ENCODE measurements around the gene ESYT3.
"Not testable (repeated sequence)": the region's sequence is repeated elsewhere in the genome, so short reads cannot be mapped to it uniquely, and the experiment has no call there.

ESYT3 gene

DNA sequence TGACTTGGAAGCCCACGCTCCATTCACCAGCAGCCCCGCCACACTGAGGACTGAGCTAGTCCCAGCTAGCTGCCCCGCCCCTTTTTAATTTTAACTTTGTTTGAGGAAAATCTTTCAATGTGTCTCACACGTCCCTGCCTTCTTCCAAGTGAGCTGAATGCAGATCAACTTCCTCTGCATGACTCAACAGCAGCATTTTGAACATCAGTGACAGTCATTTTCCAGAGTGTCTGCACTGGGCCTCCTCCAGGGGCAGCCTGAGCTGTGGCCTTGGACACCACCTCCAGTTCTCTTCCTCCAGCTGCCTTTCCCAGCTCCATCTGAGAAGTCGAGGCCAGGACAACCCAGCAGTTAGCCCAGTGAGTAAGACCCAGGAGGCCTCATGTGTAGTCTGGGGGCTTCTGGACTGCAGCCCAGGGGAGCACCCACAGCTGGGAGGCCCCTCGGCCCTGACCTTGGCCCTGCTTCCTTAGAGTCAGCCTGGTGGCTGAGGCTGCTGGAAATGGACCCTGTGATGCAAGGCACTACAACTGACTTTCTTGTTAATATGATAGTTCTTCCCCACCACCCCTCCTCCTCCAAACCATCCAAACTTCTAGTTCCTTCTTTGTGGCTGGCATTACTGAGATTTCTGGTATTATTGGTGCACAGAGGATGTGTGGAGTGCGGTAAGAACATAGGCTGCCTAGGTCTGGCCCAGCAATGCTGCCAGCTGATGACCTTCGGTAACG lies 21.4 kb upstream of the ESYT3 start:
- 81% methylated on average over 9 of the region's 9 CpGs for WGBS

DNA sequence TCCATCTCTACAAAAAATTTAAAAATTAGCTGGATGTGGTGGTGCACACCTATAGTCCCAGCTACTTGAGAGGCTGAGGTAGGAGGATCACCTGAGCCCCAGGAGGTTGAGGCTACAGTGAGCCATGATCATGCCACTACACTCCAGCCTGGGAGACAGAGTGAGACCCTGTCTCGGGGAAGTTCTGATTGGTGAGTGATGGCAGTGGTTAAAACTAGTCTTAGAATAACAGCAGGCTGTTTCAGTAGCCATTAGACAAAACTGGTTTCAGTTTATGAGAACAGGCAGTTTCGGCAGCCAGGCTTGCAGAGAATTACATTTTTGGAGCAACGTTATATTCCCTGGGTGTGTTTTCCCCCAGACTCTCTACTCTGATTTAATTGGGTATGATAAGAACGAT lies 18.2 kb upstream of the ESYT3 start:
- H2BK5ac ChIP-seq (ENCODE audit: low read depth, low read length, poor library complexity, severe bottlenecking); H3K79me1 ChIP-seq (replicated peaks; ENCODE audit: low read length, poor library complexity, severe bottlenecking); H2AK5ac ChIP-seq (ENCODE audit: low read length, severe bottlenecking); H3K4me1 ChIP-seq (ENCODE audit: control insufficient read depth, insufficient read depth, low read depth, low read length); H3K14ac ChIP-seq (ENCODE audit: low read length in 2 of 2); H3K9me3 ChIP-seq (ENCODE audit: control insufficient read depth, low read length); H4K91ac ChIP-seq (ENCODE audit: low read length); H3K18ac ChIP-seq (ENCODE audit: low read depth in 1 of 2, low read length in 2 of 2); H3K27ac ChIP-seq (ENCODE audit: low read length, poor library complexity, severe bottlenecking); H3K9ac ChIP-seq (ENCODE audit: low read length); H3K23ac ChIP-seq (ENCODE audit: low read length in 2 of 2); H2BK120ac ChIP-seq (ENCODE audit: low read depth, low read length); H3K4me2 ChIP-seq (ENCODE audit: low read length, poor library complexity, severe bottlenecking); H3K4ac ChIP-seq (ENCODE audit: low read depth in 1 of 2, low read length in 2 of 2); H3K36me3 ChIP-seq (ENCODE audit: control insufficient read depth in 1 of 2, insufficient read depth in 2 of 2, low read depth in 1 of 2, low read length in 2 of 2); H4K8ac ChIP-seq (ENCODE audit: low read length); DNase-seq; H2BK15ac ChIP-seq (ENCODE audit: low read depth, poor library complexity, severe bottlenecking); H3K27me3 ChIP-seq (ENCODE audit: control insufficient read depth in 1 of 2, insufficient read depth in 1 of 2, low read length in 2 of 2); H2AFZ ChIP-seq (ENCODE audit: low read depth, low read length); H3K4me3 ChIP-seq (ENCODE audit: insufficient read depth in 1 of 2, low read depth in 1 of 2, low read length in 2 of 2); H2BK12ac ChIP-seq (ENCODE audit: low read length in 2 of 2): not testable (repeated sequence)
- 80% methylated on average over 4 of the region's 4 CpGs for WGBS

More for the DNA sequence above, 21.4 kb upstream of the ESYT3 start:
- Histone ChIP-seq H3K9ac (ENCODE audit: low read length) (no peak overlapping the region), H2AK5ac (ENCODE audit: low read length, severe bottlenecking) (no peak overlapping the region), H3K4me1 (ENCODE audit: control insufficient read depth, insufficient read depth, low read depth, low read length) (peaks cover 11% of the 10 kb centered on the region), H4K91ac (ENCODE audit: low read length) (no peak overlapping the region), H3K4ac (ENCODE audit: low read depth in 1 of 2, low read length in 2 of 2) (no peak overlapping the region), H3K4me2 (ENCODE audit: low read length, poor library complexity, severe bottlenecking) (no peak overlapping the region), H2BK12ac (ENCODE audit: low read length in 2 of 2) (no peak overlapping the region), H3K4me3 (ENCODE audit: insufficient read depth in 1 of 2, low read depth in 1 of 2, low read length in 2 of 2) (no peak overlapping the region), H3K36me3 (ENCODE audit: control insufficient read depth in 1 of 2, insufficient read depth in 2 of 2, low read depth in 1 of 2, low read length in 2 of 2) (no peaks in the 10 kb centered on the region), H3K9me3 (ENCODE audit: control insufficient read depth, low read length) (no peaks in the 10 kb centered on the region), H2AFZ (ENCODE audit: low read depth, low read length) (no peak overlapping the region), H2BK5ac (ENCODE audit: low read depth, low read length, poor library complexity, severe bottlenecking) (no peak overlapping the region), H3K18ac (ENCODE audit: low read depth in 1 of 2, low read length in 2 of 2) (no peak overlapping the region), H3K27me3 (ENCODE audit: control insufficient read depth in 1 of 2, insufficient read depth in 1 of 2, low read length in 2 of 2) (no peaks in the 10 kb centered on the region), H3K27ac (ENCODE audit: low read length, poor library complexity, severe bottlenecking) (no peak overlapping the region), H3K23ac (ENCODE audit: low read length in 2 of 2) (no peak overlapping the region), H2BK15ac (ENCODE audit: low read depth, poor library complexity, severe bottlenecking) (no peak overlapping the region), H2BK120ac (ENCODE audit: low read depth, low read length) (no peak overlapping the region), H4K8ac (ENCODE audit: low read length) (no peak overlapping the region), H3K14ac (ENCODE audit: low read length in 2 of 2) (no peak overlapping the region), H3K79me1 (replicated peaks; ENCODE audit: low read length, poor library complexity, severe bottlenecking) (no peaks in the 10 kb centered on the region)
- peak; percentile 50 for DNase-seq

DNA sequence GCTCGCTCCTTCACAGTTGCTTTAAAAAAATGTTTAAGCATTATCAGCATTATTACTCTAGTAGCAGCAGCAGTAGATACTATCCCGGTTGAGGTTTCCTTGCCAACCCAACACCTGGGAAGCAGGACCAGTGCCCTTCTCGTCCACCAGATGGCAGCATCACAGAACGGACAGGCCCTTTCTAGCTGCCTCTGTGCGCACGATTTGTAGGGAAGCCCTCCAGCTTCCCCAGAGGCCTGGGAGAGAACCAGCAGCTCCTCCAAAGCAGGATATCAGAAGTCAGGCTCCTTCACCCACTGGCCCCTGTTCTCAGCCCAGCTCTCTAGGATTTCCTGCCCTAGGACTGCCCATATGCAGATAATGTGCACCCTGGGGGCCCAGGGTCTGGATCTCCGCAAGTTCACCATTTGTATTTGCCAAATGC lies 16.8 kb upstream of the ESYT3 start:
- Histone ChIP-seq H3K27ac (ENCODE audit: low read length, poor library complexity, severe bottlenecking) (no peak overlapping the region), H4K91ac (ENCODE audit: low read length) (no peak overlapping the region), H3K18ac (ENCODE audit: low read depth in 1 of 2, low read length in 2 of 2) (no peak overlapping the region), H2AK5ac (ENCODE audit: low read length, severe bottlenecking) (no peak overlapping the region), H3K4me2 (ENCODE audit: low read length, poor library complexity, severe bottlenecking) (no peak overlapping the region), H3K9me3 (ENCODE audit: control insufficient read depth, low read length) (no peaks in the 10 kb centered on the region), H3K4ac (ENCODE audit: low read depth in 1 of 2, low read length in 2 of 2) (no peak overlapping the region), H3K4me1 (ENCODE audit: control insufficient read depth, insufficient read depth, low read depth, low read length) (peaks cover 8% of the 10 kb centered on the region), H2BK120ac (ENCODE audit: low read depth, low read length) (no peak overlapping the region), H3K23ac (ENCODE audit: low read length in 2 of 2) (no peak overlapping the region), H3K9ac (ENCODE audit: low read length) (no peak overlapping the region), H4K8ac (ENCODE audit: low read length) (no peak overlapping the region), H2BK12ac (ENCODE audit: low read length in 2 of 2) (no peak overlapping the region), H2BK15ac (ENCODE audit: low read depth, poor library complexity, severe bottlenecking) (no peak overlapping the region), H2BK5ac (ENCODE audit: low read depth, low read length, poor library complexity, severe bottlenecking) (no peak overlapping the region), H3K14ac (ENCODE audit: low read length in 2 of 2) (no peak overlapping the region), H3K36me3 (ENCODE audit: control insufficient read depth in 1 of 2, insufficient read depth in 2 of 2, low read depth in 1 of 2, low read length in 2 of 2) (no peaks in the 10 kb centered on the region), H3K27me3 (ENCODE audit: control insufficient read depth in 1 of 2, insufficient read depth in 1 of 2, low read length in 2 of 2) (peaks cover 3% of the 10 kb centered on the region in 2 experiments), H2AFZ (ENCODE audit: low read depth, low read length) (no peak overlapping the region), H3K79me1 (replicated peaks; ENCODE audit: low read length, poor library complexity, severe bottlenecking) (no peaks in the 10 kb centered on the region), H3K4me3 (ENCODE audit: insufficient read depth in 1 of 2, low read depth in 1 of 2, low read length in 2 of 2) (no peak overlapping the region)
- peak; percentile 78 for DNase-seq
- WGBS = 16% methylated on average over 7 of the region's 7 CpGs

DNA sequence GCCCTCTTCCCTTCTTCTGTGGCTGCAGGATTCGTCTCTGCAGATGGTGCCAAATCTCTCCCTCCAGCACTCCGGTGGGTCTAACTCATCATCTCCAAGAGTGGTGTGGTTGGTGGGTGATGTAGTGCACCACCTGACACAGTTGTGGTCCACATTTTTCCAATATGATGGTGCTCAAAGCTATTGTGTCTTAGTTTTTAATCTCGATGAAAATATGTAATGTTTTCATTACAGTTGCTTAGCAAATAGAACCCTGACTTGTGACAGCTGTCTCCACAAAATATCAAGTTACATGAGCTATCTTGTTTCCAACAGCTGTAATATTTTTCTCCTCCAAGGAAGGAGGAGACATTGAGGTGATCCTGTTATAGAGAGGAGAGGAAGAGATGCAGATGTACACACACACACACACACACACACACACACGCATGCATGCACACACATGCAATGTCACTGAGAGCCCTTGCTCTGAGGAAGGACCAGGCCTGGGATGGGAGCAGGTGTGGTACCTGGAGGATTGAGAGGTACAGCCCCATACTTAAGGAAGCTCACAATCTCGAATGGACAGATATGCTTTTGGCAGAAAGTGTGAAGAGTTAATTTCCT lies 15.7 kb upstream of the ESYT3 start:
- H2BK12ac ChIP-seq (ENCODE audit: low read length in 2 of 2) = no peak overlapping the region
- H3K14ac ChIP-seq (ENCODE audit: low read length in 2 of 2) = no peak overlapping the region
- H3K36me3 ChIP-seq (ENCODE audit: control insufficient read depth in 1 of 2, insufficient read depth in 2 of 2, low read depth in 1 of 2, low read length in 2 of 2) = no peaks in the 10 kb centered on the region
- no peaks in the 10 kb centered on the region for H3K79me1 ChIP-seq (replicated peaks; ENCODE audit: low read length, poor library complexity, severe bottlenecking)
- no peak overlapping the region for H3K18ac ChIP-seq (ENCODE audit: low read depth in 1 of 2, low read length in 2 of 2)
- no peak overlapping the region for H4K91ac ChIP-seq (ENCODE audit: low read length)
- no peaks in the 10 kb centered on the region for H3K9me3 ChIP-seq (ENCODE audit: control insufficient read depth, low read length)
- H3K27me3 ChIP-seq (ENCODE audit: control insufficient read depth in 1 of 2, insufficient read depth in 1 of 2, low read length in 2 of 2) = peaks cover 3% of the 10 kb centered on the region in 2 experiments
- no peak overlapping the region for H2BK5ac ChIP-seq (ENCODE audit: low read depth, low read length, poor library complexity, severe bottlenecking)
- H2AFZ ChIP-seq (ENCODE audit: low read depth, low read length) = no peak overlapping the region
- H3K4me1 ChIP-seq (ENCODE audit: control insufficient read depth, insufficient read depth, low read depth, low read length) = peaks cover 3% of the 10 kb centered on the region
- no peak overlapping the region for H3K4ac ChIP-seq (ENCODE audit: low read depth in 1 of 2, low read length in 2 of 2)
- H3K4me3 ChIP-seq (ENCODE audit: insufficient read depth in 1 of 2, low read depth in 1 of 2, low read length in 2 of 2) = no peak overlapping the region
- no peak overlapping the region for H3K27ac ChIP-seq (ENCODE audit: low read length, poor library complexity, severe bottlenecking)
- H3K4me2 ChIP-seq (ENCODE audit: low read length, poor library complexity, severe bottlenecking) = no peak overlapping the region
- H3K23ac ChIP-seq (ENCODE audit: low read length in 2 of 2) = no peak overlapping the region
- no peak overlapping the region for H4K8ac ChIP-seq (ENCODE audit: low read length)
- no peak for DNase-seq
- H2AK5ac ChIP-seq (ENCODE audit: low read length, severe bottlenecking) = no peak overlapping the region
- no peak overlapping the region for H2BK120ac ChIP-seq (ENCODE audit: low read depth, low read length)
- WGBS = 71% methylated on average over 2 of the region's 5 CpGs
- no peak overlapping the region for H3K9ac ChIP-seq (ENCODE audit: low read length)
- no peak overlapping the region for H2BK15ac ChIP-seq (ENCODE audit: low read depth, poor library complexity, severe bottlenecking)
